K562 (cell line): Measurements from ENCODE around the gene PPA1. TPM values are rescaled to one million over a fixed set of nuclear protein-coding genes. Genes with fewer than 3 reads are reported as not detected.

ENCODE experiments used
- ATAC-seq: fragments of 200-7000 bp; cut with Tn5 transposase; 3 replicates; pipeline ENCODE4 v1.9.1; 2020; ENCODE audit warnings: moderate library complexity
- BruUV-seq: library from RNA; stranded (reverse); fragments of 400-500 nt; replicated peaks from 2 replicates; lab custom pipeline; 2021; lab: Mats Ljungman, UMichigan
- CTCF ChIA-PET: fragments of 300-600 bp; formaldehyde crosslinking; extraction: SDS; loops from one replicate; lab custom pipeline; 2021; ENCODE audit warnings: low intra/inter-chr PET ratio; lab: Yijun Ruan, JAX
- POLR2A ChIA-PET: fragments of 300-600, 350-650 bp; sonication (Branson Sonifier 250); formaldehyde crosslinking; extraction: SDS; loops from one replicate; lab custom pipeline; 2021; ENCODE audit warnings: antibody characterized with exemption, inconsistent platforms; lab: Yijun Ruan, JAX
- DNase-seq, 4 experiments: peaks; one replicate each; pipeline versions ENCODE4 v3.0.0 to v3.0.0-alpha.2; 2011 to 2018; ENCODE audit warnings: low spot score in 3 of 4, mixed read lengths in 3 of 4; ENCODE audit errors: extremely low read depth in 1 of 4
- FAIRE-seq: peaks from 2 replicates; lab custom pipeline; 2011; peaks lifted over from hg19 to GRCh38; lab: Jason Lieb, UNC
- H2AFZ ChIP-seq: 2 replicates; pipeline ENCODE4 v1.6.0; 2011; ENCODE audit warnings: low read depth, low read length, control low read depth, inconsistent platforms
- H3K27ac ChIP-seq: fragments of 200-600 bp; 3 replicates; pipeline ENCODE4 v1.8.0; 2011; ENCODE audit warnings: low read depth, mild to moderate bottlenecking, control low read depth, inconsistent platforms, low read length, moderate library complexity, mixed read lengths; ENCODE audit errors: extremely low read depth
- H3K27me3 ChIP-seq, 2 experiments: fragments of 300-600 bp in 1 of 2; 2 replicates in 1 of 2; 3 replicates in 1 of 2; pipeline versions ENCODE4 v1.6.0 to v1.8.0; 2011; ENCODE audit warnings: inconsistent platforms in 2 of 2, low read length in 2 of 2, mild to moderate bottlenecking in 1 of 2, mixed read lengths in 1 of 2, moderate library complexity in 1 of 2; ENCODE audit not compliant: control insufficient read depth in 2 of 2, insufficient read depth in 2 of 2
- H3K36me3 ChIP-seq: fragments of 300-600 bp; 3 replicates; pipeline ENCODE4 v1.8.0; 2011; ENCODE audit warnings: mild to moderate bottlenecking, low read length, inconsistent platforms; ENCODE audit not compliant: control insufficient read depth, insufficient read depth
- H3K4me1 ChIP-seq, 2 experiments: fragments of 200-600 bp in 1 of 2; replicated peaks in 1 of 2; 2 replicates in 1 of 2; 3 replicates in 1 of 2; pipeline versions ENCODE4 v1.5.1 to v1.8.0; 2011; ENCODE audit warnings: inconsistent platforms in 2 of 2, low read length in 2 of 2, mild to moderate bottlenecking in 1 of 2, mixed read lengths in 1 of 2, moderate library complexity in 1 of 2; ENCODE audit not compliant: control insufficient read depth in 2 of 2, insufficient read depth in 2 of 2
- H3K4me2 ChIP-seq: 2 replicates; pipeline ENCODE4 v1.6.1; 2011; ENCODE audit warnings: low read length, control low read depth, inconsistent platforms, mixed read lengths; ENCODE audit not compliant: insufficient read depth
- H3K4me3 ChIP-seq: fragments of 200-600 bp; sonication (generic), shearing (Covaris generic); 2 replicates; pipeline ENCODE4 v1.5.1; 2016; ENCODE audit warnings: control low read depth, inconsistent platforms
- H3K79me2 ChIP-seq: fragments of 200-600 bp; 3 replicates; pipeline ENCODE4 v1.8.0; 2011; ENCODE audit warnings: low read length, inconsistent platforms; ENCODE audit not compliant: control insufficient read depth, insufficient read depth
- H3K9ac ChIP-seq, 2 experiments: 2 replicates each; pipeline versions ENCODE4 v1.6.0 to v1.6.1; 2011; ENCODE audit warnings: low read depth in 2 of 2, low read length in 2 of 2, control low read depth in 1 of 2, inconsistent platforms in 1 of 2, mild to moderate bottlenecking in 1 of 2, mixed read lengths in 1 of 2; ENCODE audit not compliant: insufficient read depth in 1 of 2
- H3K9me1 ChIP-seq: one replicate; pipeline ENCODE4 v1.6.0; 2011; ENCODE audit warnings: inconsistent platforms, mild to moderate bottlenecking, low read length, moderate library complexity; ENCODE audit not compliant: control insufficient read depth, insufficient read depth
- H3K9me3 ChIP-seq: replicated peaks from 2 replicates; pipeline ENCODE4 v1.5.1; 2011; ENCODE audit warnings: low read depth, low read length, inconsistent platforms; ENCODE audit not compliant: control insufficient read depth, insufficient read depth
- H4K20me1 ChIP-seq: replicated peaks from 2 replicates; pipeline ENCODE4 v1.6.1; 2011; ENCODE audit warnings: low read length, inconsistent platforms, mixed read lengths; ENCODE audit not compliant: control insufficient read depth, insufficient read depth
- BACH1 ChIP-seq: fragments of 200-800 bp; sonication (Bioruptor generic); IDR thresholded peaks from 2 replicates; pipeline ENCODE4 v1.6.1; 2016; ENCODE audit warnings: missing genetic modification characterization, missing compliant biosample characterization
- CBX1 ChIP-seq: sonication (generic); IDR thresholded peaks from 2 replicates; pipeline ENCODE4 v1.6.1; 2016; ENCODE audit warnings: antibody characterized with exemption, low read depth, mild to moderate bottlenecking
- ETV5 ChIP-seq: sonication (generic); formaldehyde crosslinking; IDR thresholded peaks from 2 replicates; pipeline ENCODE4 v1.4.0; 2020; ENCODE audit warnings: low read depth, mild to moderate bottlenecking, missing genetic modification reagents
- POLR2AphosphoS2 ChIP-seq: IDR thresholded peaks from 2 replicates; pipeline ENCODE4 v1.6.1; 2012; ENCODE audit warnings: low read length, improper control_type of control experiment
- RFX5 ChIP-seq: IDR thresholded peaks from 2 replicates; pipeline ENCODE4 v1.6.1; 2011; ENCODE audit warnings: low read depth, mild to moderate bottlenecking, improper control_type of control experiment, low read length
- ZBTB7A ChIP-seq: IDR thresholded peaks from 2 replicates; pipeline ENCODE4 v1.6.1; 2011; ENCODE audit warnings: low read depth, mild to moderate bottlenecking, low read length, moderate library complexity, borderline replicate concordance; ENCODE audit not compliant: control insufficient read depth
- ZC3H4 ChIP-seq: sonication (generic); formaldehyde crosslinking; IDR thresholded peaks from 2 replicates; pipeline ENCODE4 v1.9.0; 2021; ENCODE audit warnings: missing genetic modification reagents, borderline replicate concordance
- ZNF561 ChIP-seq: fragments of 450-650 bp; formaldehyde crosslinking; conservative IDR thresholded peaks from 2 replicates; pipeline ENCODE4 v1.4.0; 2020; ENCODE audit warnings: mild to moderate bottlenecking, moderate library complexity
- ZNF830 ChIP-seq: fragments of 250-450 bp; sonication (Bioruptor Pico); IDR thresholded peaks from 2 replicates; pipeline ENCODE4 v1.5.0; 2021; ENCODE audit warnings: mild to moderate bottlenecking
- WGBS: fragments of 100-300 bp; shearing (Covaris generic); methylation state at CpG from one replicate; pipeline ENCODE4 v1.1.6; 2016; ENCODE audit warnings: low coverage, mixed read lengths; ENCODE audit not compliant: insufficient coverage; ENCODE audit errors: missing lambda C conversion rate; 5-methylcytosine and 5-hydroxymethylcytosine counted together
- in situ Hi-C: fragments of 300-500 bp; cut with MboI; formaldehyde crosslinking; loops from 4 replicates; pipeline ENCODE4 v1.15.0; 2018; ENCODE audit warnings: inconsistent platforms, mixed read lengths
- intact Hi-C: fragments of 100-400 bp; cut with micrococcal nuclease; formaldehyde crosslinking; loops from 2 replicates; pipeline ENCODE4 v1.14.2; 2022
- polyA plus RNA-seq, 8 experiments: library from polyadenylated mRNA; depleted of rRNA in 4 of 8; stranded (reverse) in 5 of 8; unstranded in 3 of 8; fragments of >200 nt; fragmentation: Nextera tagmentation in 2 of 8; fragmentation: Illumina TruSeq in 1 of 8; extraction: Ambion mirVana in 2 of 8; extraction: Trizol in 1 of 8; gene quantifications; 2 replicates each; pipeline versions ENCODE4 v1.2.1 to v1.2.3, GENCODE V29; 2011 to 2014; ENCODE audit warnings: inconsistent platforms in 1 of 8, missing spikeins in 1 of 8
- total RNA-seq, 7 experiments: library from RNA; depleted of rRNA in 6 of 7; stranded (reverse); fragments of >200 nt in 6 of 7; fragmentation: Illumina TruSeq in 2 of 7; extraction: Trizol in 2 of 7; gene quantifications; 2 replicates each; pipeline versions ENCODE4 v1.2.1 to v1.2.3, GENCODE V29; 2011 to 2021; ENCODE audit warnings: low replicate concordance in 1 of 7
- TF ChIP-seq, protein P1 (sequence below): fragments of 450-650 bp; formaldehyde crosslinking; conservative IDR thresholded peaks from 2 replicates; pipeline ENCODE4 v1.4.0; 2022; ENCODE audit warnings: mild to moderate bottlenecking, missing genetic modification characterization
- TF ChIP-seq, protein P2 (sequence below), 2 experiments: fragments of 450-650 bp in 1 of 2; sonication (generic) in 1 of 2; formaldehyde crosslinking in 1 of 2; IDR thresholded peaks; 2 replicates each; pipeline versions ENCODE4 v1.7.1 to v1.9.0; 2016 to 2022; ENCODE audit warnings: inconsistent platforms in 1 of 2, mild to moderate bottlenecking in 1 of 2, missing genetic modification reagents in 1 of 2

Gene PPA1
- total and polyA plus RNA-seq, 9 of the 15 experiments (the other 6 are each of a cell fraction or from before 2014, with no cell fraction given): 301 to 635 (median 471) TPM

DNA sequence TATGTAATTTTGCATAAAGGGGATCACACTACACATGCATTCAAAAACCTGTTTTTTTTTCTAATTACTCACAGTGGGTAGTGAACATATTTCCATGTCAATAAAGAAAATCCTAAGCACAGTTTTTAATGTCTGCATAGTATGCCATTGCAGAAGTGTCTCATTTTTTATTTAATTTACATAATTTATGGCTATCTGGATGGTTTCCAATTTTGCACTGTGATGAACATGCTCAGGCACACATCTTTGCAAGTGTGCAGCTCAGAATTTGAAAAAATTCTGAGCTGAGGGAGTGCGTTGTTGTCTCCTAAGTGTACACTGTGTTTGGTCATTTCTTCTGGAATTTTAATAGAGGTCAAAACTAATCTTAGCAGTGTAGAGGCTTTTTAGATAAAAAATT lies 48.4 kb upstream of the PPA1 start:
- CTCF ChIA-PET: no interaction called here
- Histone ChIP-seq H3K4me2 (no peak overlapping the region), H3K36me3 (no peaks in the 10 kb centered on the region), H3K4me1 (peaks cover 0 to 7% of the 10 kb centered on the region in 2 experiments; a peak in 1 of 5 replicates), H2AFZ (no peak overlapping the region), H3K9me1 (no peaks in the 10 kb centered on the region), H3K9me3 (no peaks in the 10 kb centered on the region), H3K9ac (no peak overlapping the region), H3K27ac (no peak overlapping the region), H4K20me1 (no peaks in the 10 kb centered on the region), H3K79me2 (no peaks in the 10 kb centered on the region), H3K4me3 (no peak overlapping the region), H3K27me3 (peaks cover 50 to 60% of the 10 kb centered on the region in 2 experiments)
- in situ Hi-C loops: no loop called here
- DNase-seq (no peak), FAIRE-seq (no peak), ATAC-seq (no peak)
- POLR2A ChIA-PET: interaction anchor here (0.5 to 1.8 kb wide), 5 partner anchors 8 to 433 kb away, joined by 3 to 6 read pairs (median 3); no protein-coding TSS in a partner anchor
- 0% methylated on average over 1 of the region's 1 CpG for WGBS
- BruUV-seq: no TSS peak
- intact Hi-C loops: no loop called here
- no peak for TF ChIP-seq ETV5 (CRISPR knock-in tag)
- TF ChIP-seq ZNF561 (CRISPR knock-in tag): no peak
- no peak for TF ChIP-seq POLR2AphosphoS2
- TF ChIP-seq ZC3H4 (CRISPR knock-in tag): no peak
- no peak for TF ChIP-seq CBX1
- no peak for TF ChIP-seq BACH1 (tag)
- TF ChIP-seq ZBTB7A: no peak
- no peak for TF ChIP-seq RFX5
- TF ChIP-seq, protein P1, sequence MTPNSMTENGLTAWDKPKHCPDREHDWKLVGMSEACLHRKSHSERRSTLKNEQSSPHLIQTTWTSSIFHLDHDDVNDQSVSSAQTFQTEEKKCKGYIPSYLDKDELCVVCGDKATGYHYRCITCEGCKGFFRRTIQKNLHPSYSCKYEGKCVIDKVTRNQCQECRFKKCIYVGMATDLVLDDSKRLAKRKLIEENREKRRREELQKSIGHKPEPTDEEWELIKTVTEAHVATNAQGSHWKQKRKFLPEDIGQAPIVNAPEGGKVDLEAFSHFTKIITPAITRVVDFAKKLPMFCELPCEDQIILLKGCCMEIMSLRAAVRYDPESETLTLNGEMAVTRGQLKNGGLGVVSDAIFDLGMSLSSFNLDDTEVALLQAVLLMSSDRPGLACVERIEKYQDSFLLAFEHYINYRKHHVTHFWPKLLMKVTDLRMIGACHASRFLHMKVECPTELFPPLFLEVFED (CRISPR knock-in tag): no peak
- TF ChIP-seq ZNF830: no peak
- TF ChIP-seq, protein P2, sequence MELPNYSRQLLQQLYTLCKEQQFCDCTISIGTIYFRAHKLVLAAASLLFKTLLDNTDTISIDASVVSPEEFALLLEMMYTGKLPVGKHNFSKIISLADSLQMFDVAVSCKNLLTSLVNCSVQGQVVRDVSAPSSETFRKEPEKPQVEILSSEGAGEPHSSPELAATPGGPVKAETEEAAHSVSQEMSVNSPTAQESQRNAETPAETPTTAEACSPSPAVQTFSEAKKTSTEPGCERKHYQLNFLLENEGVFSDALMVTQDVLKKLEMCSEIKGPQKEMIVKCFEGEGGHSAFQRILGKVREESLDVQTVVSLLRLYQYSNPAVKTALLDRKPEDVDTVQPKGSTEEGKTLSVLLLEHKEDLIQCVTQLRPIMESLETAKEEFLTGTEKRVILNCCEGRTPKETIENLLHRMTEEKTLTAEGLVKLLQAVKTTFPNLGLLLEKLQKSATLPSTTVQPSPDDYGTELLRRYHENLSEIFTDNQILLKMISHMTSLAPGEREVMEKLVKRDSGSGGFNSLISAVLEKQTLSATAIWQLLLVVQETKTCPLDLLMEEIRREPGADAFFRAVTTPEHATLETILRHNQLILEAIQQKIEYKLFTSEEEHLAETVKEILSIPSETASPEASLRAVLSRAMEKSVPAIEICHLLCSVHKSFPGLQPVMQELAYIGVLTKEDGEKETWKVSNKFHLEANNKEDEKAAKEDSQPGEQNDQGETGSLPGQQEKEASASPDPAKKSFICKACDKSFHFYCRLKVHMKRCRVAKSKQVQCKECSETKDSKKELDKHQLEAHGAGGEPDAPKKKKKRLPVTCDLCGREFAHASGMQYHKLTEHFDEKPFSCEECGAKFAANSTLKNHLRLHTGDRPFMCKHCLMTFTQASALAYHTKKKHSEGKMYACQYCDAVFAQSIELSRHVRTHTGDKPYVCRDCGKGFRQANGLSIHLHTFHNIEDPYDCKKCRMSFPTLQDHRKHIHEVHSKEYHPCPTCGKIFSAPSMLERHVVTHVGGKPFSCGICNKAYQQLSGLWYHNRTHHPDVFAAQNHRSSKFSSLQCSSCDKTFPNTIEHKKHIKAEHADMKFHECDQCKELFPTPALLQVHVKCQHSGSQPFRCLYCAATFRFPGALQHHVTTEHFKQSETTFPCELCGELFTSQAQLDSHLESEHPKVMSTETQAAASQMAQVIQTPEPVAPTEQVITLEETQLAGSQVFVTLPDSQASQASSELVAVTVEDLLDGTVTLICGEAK (IDR thresholded peaks at IDR 0.05): no peak
- TF ChIP-seq, protein P2 (CRISPR knock-in tag; IDR thresholded peaks at IDR 0.05): no peak
